ENCODE results near the gene EEF1AKMT3.
A peak's percentile ranks its signal among the peaks of the same experiment; 100 is the strongest.
"Not testable (repeated sequence)": the region's sequence is repeated elsewhere in the genome, so short reads cannot be mapped to it uniquely, and the experiment has no call there.

Gene EEF1AKMT3

DNA sequence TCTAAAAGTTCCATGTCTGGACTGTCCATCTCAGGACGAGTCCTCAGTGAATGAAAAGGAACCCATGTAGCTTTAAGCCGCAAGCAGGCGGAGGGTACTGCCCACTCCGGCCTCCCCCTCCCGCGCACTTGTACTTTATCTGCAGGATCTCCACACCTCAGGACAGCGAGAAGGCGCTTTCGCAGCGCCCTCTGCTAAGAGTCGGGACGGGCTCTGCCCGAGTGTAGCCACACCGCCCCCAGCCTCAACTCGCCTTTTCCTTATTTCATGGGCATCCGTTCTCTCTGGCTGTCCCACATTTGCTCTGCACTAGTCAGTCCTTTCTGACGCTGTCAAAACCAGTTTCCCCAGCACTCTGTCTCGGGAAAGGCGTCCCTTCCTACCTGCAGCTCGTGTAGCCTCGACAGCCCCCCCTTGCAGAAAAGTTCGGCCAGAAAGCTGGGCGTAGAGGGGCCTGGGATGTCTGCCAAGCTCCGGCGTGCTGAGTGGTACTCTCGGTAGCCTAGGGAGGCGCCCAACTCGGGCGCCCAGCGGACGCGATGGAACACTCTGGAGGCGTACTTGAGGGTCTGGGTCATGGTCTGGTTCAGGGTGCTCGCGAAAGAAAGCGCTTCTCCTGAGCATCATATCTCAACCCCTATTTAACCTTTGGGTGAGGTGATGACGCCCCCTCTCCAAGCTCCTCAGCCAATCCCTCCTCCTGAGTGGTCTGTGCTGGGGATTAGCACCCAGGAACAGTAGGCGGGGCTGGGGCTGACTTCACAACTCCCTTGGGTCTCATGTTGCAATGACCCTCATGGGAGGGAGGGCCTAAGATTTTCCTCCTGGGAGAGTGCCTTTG is 5.7 kb upstream of the EEF1AKMT3 start, which contains the start of gene CYP27B1:
TSS of gene CYP27B1 (minus strand) at position 615 of the 841 bp plus-strand sequence. CDS start at position 578, 37 bp downstream.
- DNase-seq: no peak

DNA sequence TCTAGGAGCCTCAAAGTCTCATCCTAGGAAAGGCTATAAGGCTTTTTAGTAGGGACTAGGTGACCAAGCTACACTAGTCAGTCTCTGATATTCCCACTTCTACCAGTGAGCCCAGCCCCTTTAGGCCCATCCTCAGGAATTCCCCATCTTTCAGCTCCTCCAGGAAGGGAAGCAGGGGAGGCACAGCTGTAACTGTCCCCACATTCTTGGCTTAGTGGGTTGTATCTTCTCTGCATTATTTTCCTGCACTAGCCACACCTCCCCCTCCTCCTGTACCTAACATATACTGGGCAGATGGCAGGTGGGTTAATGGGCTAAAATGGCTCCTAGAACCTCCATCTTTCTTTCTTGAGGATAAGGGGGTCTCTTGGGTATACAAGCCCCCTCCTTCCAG is 5.1 kb upstream of the EEF1AKMT3 start:
- DNase-seq: no peak

DNA sequence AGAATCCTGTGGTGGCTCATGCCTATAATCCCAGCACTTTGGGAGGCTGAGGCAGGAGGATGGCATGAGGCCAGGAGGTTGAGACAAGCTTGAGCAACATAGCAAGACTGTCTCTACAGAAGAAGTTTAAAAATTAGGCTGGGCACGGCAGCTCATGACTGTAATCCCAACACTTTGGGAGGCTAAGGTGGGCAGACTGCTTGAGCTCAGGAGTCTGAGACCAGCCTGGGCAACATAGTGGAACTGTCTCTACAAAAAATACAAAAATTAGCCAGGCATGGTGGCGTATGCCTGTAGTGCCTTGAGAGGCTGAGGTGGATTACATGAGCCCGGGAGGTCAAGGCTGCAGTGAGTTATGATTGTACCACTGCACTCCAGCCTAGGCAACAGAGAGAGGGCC is 4.5 kb upstream of the EEF1AKMT3 start:
- DNase-seq: no peak

DNA sequence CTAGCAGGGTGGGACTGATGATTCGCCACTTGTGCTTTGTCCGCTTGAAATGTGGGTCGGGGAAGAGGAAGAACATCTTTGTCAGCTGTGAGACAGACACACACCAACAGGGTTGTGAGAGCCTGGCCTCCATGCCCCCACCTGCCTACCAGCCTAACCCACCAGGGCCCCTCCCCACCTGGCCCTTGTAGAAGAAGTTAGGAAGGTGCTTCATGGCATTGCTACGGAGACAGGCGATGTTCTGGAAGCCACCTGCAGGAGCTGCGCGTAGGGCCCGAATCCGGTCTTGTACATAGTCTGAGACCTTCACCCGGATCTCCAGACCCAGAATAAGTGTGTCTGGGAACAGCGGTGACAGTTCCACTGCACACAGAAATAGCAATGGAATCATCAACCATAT is 2.8 kb upstream of the EEF1AKMT3 start:
- DNase-seq: no peak

DNA sequence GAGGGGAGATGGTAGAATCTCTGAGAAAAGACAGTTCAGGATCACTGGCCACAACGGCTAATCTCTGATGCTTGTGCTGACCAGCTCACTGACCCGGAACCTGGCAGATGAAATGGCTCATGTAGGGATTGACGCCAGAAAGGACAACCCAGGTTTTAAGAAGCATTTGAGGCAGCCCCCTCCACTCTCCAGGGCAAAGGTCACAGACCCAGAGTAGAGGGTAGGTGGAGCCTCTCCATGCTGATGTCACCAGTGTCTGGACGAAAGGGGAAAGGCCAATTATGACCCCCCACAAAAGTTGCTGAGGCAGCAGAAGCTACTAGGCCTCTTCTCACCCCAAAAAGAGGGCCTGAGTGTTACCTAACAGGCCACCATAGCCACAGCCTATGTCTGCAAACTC is 1.7 kb upstream of the EEF1AKMT3 start:
- no peak for DNase-seq

DNA sequence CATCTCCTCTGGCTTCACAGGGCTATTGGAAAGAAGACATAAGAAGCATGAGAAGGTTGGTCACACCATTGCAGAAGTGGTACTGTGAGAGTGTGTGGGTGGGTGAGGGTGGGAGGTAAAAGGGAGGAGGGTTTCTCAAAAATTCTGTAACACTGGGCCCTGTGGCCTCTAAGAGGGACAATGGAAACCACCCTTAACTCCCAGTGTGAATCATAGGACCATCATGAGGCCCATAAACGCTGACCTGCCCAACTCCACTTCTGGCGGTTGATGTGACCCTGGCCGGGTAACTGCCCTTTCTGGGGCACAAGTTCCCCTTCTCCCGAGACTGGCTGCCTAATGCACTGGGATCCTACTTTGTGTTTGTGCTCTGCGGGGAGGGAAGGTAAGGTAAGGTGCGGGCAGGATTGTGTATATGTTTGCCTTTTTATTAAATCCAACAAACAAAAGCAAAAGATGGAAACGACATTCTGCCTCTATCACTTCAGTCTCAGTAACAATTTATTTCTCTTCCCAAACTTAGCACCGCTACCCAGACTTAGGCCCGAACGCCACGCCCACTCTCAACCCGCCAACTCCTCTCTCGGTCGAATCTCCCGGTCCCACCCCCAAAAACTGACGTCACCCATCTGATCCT is 1.1 kb upstream of the EEF1AKMT3 start:
- DNase-seq: peak; percentile 30 to 75

DNA sequence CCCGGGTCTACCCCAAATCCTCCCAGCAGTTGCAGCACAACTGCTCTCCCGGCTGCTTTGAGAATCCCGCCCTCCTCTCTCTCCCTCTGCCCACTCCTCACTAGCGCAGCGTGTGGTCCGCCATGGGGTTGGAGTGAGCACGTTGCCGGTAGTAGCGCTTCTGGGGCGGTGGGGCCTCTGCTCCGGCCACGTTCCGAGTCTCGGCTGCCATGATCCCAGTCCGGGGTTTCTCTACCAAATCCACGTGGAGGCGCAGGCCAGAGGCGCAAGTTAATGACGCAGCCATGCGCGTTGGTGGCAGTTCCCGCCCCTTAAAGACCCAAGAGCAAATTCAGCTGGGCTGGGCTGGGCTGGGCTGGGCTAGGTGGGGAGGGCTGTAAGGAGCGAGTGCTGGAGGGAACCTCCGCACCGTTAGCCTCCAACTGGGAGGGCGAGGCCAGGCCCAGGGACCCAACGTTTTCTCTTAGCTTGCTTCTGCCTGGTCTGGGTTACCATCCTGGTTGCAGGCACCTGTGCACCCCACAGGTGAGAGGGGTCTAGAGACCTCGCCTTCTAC is 463 bp upstream of the EEF1AKMT3 start, which contains the start of gene METTL1:
TSS of gene METTL1 (minus strand) at position 233 of the 556 bp plus-strand sequence. CDS start at position 211, 22 bp downstream.
- DNase-seq: peak; percentile 75 to 81

DNA sequence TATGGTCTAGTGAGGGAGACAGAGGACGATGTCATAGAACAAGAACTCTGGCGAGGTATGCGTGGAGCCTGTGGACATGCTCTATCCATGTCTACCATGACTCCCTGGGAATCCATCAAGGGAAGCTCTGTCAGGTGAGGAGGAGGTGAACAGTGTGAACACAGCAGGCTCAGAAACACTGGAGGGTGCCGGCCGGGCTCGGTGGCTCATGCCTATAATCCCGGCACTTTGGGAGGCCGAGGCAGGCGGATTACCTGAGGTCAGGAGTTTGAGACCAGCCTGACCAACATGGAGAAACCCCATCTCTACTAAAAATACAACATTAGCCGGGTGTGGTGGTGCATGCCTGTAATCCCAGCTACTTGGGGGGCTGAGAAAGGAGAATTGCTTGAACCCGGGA is 2.2 kb downstream of the EEF1AKMT3 start:
- DNase-seq: not testable (repeated sequence)

DNA sequence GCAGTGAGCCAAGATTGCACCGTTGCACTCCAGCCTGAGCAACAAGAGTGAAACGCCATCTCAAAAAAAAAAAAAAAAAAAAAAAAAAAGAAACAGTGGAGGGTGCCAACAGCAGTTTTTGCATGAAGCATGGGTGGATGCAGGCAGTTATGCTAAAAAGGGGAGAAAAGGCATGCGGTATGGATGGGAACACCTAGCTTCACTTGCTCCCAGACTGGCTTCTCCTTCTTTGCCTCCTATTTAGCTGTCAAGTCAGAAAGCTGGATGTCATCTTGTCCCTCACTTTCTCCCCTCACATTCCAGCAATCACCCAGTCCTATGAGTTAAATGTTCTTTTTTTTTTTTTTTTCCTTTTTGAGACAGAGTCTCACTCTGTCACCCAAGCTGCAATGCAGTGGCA is 2.6 kb downstream of the EEF1AKMT3 start:
- no peak for DNase-seq

DNA sequence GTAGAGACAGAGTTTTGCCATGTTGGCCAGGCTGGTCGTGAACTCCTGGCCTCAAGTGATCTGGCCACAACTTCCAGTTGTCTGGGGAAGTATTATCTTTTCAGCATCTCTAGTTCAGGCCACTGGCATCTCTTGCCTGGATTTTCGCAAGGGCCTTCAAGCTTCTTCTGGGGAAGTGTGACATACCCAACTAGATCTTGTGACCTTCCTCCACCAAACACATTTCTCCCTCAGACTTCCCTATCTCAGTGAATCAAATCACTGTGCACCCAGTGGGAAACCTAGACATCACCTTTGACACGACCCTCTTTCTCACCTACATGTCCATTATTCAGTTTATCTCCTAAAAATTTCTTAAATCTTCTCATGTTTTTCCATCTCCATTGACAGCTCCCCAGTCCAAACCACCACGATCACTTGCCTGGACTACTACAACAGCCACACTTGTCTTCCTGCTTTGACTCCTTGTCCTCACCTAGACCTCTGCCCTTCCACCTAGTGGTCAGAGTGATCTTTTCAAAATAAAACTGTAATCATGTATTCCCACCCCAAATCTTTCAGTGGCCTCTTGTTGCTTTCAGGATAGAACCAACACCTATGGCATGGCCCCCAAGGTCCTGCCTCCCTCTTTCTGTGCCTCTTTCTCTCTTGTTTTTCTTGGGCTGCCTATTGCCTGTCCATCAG is 3.3 kb downstream of the EEF1AKMT3 start:
- DNase-seq: no peak

DNA sequence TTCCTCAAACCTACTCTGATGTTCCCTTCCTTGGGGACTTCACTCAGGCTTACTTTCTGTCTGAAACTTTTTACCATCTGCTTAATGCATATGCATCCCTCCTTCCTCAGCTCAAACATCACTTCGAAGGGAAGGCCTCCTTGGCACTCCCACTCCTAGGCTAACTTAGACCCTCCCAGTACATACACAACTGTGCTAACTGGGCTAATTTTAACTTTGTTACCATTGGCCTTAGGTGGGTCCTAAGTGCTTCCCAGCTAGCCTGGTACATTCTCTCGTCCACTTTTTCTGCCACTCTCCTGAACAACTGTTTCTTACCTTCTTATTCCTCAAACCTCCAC is 3.8 kb downstream of the EEF1AKMT3 start:
- no peak for DNase-seq

DNA sequence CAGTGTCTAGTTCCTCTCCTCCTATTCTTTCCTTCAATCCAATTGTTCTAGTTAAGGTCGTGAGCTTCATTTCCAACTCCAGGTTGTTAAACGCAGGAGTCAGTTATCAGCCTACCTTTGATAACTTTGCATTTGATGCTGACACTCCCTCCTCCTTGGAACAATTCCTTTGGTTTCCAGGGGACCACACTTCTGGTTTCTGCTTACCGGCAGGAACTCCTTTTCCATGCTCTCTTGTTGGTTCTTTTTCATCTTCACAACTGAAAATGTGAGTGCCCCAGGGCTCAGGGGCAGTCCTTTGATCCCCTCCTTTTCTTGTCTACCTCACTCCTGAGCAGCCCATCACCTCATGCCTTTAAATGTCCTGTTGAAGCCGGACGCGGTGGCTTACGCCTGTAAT is 5.0 kb downstream of the EEF1AKMT3 start:
- no peak for DNase-seq

DNA sequence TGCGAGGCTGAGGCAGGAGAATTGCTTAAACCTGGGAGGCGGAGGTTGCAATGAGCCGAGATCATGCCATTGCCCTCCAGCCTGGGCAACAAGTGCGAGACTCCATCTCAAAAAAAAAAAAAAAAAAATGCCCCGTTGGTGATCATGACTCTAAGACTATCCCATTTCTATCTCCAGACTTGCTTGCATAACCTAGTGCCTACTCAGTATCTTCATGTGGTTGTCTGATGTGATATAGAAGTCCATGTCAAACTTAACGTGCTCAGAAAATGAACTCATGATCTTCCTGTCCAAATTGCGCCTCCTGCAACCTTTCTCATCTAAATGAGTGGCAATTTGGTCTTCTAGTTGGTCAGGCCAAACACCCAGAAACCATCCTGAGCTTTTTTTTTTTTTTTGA is 5.5 kb downstream of the EEF1AKMT3 start:
- no peak for DNase-seq

DNA sequence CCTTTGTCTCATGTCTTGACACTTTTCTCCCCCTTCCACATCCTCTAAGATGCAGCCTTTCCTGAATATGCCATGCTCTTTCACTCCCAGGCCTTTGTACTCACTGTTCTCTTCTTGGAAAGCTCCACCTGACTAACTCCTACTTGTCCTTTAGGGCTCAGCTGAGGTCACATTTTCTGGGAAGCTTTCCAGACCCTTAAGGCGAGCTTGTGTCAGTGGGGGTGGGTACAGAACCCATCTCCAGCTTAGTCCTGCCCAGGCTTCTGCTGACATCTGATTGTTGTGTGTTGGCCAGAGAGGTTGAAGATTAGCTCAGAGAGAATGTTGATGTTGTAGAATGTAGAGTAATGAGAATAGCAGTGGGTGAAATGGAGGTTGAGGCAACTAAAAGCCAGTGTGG is 7.3 kb downstream of the EEF1AKMT3 start:
- DNase-seq: no peak

DNA sequence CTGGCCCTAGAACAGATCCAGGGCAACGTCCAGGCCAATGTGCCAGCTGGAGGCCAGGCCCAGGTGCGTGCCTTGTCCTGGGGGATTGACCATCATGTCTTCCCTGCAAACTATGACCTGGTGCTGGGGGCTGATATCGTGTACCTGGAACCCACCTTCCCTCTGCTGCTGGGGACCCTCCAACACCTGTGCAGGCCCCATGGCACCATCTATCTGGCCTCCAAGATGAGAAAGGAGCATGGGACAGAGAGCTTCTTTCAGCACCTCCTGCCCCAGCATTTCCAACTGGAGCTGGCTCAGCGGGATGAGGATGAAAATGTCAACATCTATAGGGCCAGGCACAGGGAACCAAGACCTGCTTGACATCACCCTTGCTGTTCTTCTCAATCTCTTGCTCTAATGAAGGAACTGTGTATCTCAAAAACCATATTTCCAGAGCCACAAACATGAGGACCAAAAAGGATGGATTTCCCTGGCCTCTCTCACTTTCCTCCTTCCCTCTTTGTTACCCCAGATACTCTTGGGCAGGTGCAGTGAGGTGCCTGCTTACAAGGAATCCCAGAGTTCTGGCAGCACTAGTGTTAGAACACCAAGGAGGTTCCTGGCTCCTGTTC is 8.0 kb downstream of the EEF1AKMT3 start:
- no peak for DNase-seq

DNA sequence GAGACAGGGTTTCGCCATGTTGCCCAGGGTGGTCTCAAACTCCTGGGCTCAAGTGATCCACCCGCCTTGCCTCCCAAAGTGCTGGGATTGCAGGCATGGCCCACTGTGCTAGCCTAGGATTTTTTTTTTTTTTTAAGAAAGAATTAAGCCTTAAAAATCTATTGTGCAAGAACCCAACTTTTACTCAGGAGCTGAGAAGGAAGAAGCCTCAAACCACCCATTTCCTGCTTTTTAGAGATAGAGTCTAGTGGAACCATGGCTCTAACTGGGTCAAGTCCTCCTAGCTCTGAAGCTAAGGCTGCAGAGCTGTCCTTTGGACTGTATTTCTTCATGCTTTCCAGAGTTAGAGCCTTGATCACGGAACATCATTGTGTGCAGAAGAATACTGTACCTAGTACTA is 8.8 kb downstream of the EEF1AKMT3 start:
- DNase-seq: no peak

DNA sequence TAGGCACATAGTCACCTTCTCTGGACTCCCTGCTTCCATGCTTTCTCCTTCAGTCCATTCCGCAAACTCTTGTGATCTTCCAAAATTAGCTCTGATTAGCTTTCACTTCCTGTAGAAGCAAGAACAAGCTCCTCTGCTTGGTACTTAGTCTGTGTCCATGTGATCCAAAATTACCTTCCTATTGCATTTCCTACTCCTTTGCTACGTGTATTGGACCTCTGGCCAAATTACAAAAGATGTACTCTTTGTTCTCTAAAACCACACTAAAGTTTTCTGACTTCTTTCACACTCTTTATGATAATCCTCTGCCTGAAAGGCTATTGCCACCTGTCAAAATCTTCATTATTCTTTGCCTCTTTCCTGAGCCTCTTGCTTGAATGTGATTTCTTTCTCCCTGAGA is 9.4 kb downstream of the EEF1AKMT3 start:
- DNase-seq: no peak

DNA sequence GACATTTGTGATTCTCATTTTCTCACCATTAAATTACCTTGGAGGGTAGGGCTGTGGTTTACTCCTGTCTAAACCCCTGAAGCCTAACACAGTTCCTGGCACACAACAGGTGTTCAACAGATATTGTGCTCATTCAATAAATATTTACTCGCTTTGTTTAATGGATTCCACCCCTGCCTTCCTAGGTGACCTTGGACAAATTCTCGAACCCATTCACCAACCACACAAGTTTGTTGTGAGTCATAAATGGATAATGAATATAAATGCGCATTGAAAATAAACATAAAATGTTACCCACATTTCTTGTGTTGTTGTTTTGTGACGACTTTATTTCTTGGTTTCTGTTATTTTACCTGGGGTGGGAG is 9.8 kb downstream of the EEF1AKMT3 start:
- DNase-seq: no peak

DNA sequence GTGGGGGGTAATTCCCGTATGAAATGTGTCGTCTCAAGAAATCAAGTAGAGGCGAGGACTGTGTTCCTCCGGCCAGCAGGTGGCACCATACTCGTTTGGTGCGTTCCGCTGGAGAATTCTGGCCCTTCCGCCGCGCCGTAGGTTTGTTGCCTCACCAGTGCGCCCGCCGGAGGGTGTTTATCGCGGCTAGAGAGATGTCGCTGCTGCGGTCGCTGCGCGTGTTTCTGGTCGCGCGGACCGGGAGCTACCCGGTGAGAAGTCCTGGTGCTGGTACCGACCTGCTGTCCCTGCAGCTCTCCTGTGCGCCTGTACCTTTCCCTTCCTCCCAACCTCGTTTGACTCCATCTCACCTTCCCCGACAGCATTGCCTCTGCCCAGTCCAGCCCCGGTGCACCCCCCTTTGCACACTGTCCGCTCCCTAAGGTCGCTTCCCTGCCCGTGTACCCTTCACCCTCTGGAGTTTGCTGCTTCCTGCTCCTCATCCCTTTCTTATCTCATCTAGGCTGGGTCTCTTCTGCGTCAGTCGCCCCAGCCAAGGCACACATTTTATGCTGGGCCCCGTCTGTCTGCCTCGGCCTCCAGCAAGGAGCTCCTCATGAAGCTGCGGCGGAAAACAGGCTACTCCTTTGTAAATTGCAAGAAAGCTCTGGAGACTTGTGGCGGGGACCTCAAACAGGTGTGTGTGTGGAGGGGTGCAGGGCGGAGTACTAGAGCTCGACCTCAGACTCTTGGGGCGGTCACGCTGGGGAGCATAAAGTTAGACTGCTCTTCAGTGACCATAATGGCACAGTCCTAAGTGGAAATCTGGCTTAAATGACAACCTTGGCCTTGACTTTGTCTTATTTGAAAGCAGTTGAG is 10.4 kb downstream of the EEF1AKMT3 start, which contains the start of gene TSFM:
TSS of gene TSFM (plus strand) at position 180 of the 858 bp plus-strand sequence. CDS start at position 195, 15 bp downstream.
- peak; percentile 89 to 90 for DNase-seq

DNA sequence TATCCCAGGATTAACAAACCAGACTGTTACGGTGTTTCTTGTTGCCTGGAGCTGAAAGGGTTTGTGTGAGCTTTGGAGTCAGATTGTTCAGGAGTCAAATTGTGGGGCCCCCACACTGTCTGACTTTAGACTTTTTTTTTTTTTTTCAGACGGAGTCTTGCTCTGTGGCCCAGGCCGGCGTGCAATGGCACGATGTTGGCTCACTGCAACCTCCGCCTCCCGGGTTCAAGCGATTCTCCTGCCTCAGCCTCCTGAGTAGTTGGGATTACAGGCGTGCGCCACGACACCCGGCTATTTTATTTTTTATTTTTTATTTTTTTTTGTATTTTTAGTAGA is 11.0 kb downstream of the EEF1AKMT3 start:
- DNase-seq: no peak

DNA sequence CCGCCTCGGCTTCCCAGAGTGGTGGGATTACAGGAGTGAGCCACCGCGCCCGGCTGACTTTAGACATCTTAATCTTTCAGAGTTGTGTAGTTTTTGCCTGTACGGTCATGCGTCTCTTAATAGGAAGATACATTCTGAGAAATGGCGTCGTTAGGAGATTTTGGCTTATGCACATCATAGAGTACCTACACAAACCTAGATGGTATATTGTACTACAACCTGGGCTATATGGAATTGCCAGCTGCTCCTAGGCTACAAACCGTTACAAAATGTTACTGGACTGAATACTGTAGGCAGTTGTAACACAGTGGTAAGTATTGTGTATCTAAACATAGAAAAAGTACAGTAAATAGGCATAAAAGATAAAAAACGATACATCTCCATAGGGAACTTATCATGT is 11.4 kb downstream of the EEF1AKMT3 start:
- no peak for DNase-seq

DNA sequence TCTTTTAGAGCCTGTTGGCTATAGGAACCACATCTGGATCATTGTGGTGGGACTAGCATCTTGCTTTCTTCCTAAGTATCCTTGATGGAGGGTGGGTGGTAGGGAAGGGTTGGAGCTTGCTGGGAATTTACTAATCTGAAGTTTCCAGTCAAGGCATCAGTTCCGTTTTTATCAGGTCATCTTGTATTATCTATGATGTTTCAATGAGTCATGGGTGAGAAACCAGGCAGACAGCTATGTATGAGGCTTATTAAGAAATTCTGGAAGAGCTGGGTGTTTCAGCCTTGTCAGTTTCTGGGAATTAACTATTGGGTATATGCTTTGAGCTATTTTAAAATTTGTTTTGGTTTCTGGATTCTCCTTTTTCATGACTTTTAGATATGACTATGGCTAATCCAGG is 21.5 kb downstream of the EEF1AKMT3 start:
- DNase-seq: no peak
